Activated T-cell treated with anti-CD3 and anti-CD28 coated beads for 24 hours (primary cell): ENCODE data around the gene CRYAB.
"Not testable (repeated sequence)": the region's sequence is repeated elsewhere in the genome, so short reads cannot be mapped to it uniquely, and the experiment has no call there.

Source experiments
- DNase-seq: peaks from one replicate; pipeline ENCODE4 v3.0.0-alpha.2; 2020; ENCODE audit warnings: low read depth

The CRYAB gene

DNA sequence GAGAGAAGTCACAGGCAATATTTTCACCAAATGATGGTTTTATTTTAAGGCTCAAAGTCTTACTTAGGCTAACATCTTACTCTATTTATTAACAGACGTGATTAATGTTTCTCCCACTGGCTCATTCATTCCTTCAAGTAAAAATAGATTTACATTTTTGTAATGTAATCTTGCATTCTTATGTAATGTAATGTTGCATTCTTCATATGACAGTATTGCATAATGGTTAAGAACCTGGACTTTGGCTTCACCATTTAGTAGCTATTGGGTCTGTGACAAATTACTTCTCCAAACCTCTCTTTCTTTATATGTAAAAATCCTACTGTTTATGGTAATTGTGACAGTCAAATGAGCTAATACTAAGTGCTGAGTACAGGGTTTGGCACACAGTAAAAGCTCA lies 22.3 kb upstream of the CRYAB start:
- DNase-seq: no peak

DNA sequence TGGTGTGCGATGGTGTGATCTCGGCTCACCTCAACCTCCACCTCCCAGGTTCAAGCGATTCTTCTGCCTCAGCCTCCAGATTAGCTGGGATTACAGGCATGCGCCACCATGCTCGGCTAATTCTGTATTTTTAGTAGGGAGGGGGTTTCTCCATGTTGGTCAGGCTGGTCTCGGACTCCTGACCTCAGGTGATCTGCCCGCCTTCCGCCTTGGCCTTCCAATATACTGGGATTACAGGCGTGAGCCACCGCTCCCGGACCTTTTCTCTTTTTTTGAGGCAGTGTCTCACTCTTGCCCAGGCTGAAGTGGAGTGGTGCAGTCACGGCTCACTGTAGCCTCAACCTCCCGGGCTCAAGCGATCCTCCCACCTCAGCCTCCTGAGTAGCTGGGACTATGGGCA lies 21.6 kb upstream of the CRYAB start:
- not testable (repeated sequence) for DNase-seq

DNA sequence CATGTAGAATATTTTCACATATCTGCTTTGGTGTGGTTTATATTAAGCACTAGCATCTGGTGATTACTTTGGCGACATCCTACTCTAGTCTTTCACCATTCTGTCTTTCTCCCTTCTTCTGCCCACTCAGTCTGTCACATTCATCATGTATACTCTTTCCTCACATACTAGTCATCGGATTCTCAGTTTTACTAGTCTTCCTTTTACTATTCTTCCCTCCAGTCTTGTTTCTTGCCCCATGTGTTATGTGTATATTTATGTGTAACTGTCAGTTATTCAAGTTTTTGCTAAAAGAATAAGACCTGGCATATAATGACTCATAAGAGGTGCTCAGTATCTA lies 21.0 kb upstream of the CRYAB start:
- no peak for DNase-seq

DNA sequence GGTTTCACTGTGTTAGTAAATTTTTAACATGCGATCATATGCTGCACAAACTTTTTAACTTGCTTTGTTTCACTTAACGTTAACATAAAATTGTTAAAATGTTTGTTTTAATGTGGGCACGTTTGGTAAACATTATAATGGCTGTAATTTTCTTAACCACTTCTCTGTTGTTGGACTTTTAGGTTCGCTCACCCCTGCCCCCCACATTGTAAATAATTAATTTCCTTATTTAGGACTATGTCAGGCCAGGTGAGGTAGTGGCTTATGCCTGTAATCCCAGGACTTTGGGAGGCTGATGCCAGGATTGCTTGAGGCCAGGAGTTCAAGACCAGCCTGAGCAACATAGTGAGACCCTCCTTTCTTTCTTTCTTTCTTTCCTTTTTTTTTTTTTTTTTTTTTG lies 18.9 kb upstream of the CRYAB start:
- no peak for DNase-seq

DNA sequence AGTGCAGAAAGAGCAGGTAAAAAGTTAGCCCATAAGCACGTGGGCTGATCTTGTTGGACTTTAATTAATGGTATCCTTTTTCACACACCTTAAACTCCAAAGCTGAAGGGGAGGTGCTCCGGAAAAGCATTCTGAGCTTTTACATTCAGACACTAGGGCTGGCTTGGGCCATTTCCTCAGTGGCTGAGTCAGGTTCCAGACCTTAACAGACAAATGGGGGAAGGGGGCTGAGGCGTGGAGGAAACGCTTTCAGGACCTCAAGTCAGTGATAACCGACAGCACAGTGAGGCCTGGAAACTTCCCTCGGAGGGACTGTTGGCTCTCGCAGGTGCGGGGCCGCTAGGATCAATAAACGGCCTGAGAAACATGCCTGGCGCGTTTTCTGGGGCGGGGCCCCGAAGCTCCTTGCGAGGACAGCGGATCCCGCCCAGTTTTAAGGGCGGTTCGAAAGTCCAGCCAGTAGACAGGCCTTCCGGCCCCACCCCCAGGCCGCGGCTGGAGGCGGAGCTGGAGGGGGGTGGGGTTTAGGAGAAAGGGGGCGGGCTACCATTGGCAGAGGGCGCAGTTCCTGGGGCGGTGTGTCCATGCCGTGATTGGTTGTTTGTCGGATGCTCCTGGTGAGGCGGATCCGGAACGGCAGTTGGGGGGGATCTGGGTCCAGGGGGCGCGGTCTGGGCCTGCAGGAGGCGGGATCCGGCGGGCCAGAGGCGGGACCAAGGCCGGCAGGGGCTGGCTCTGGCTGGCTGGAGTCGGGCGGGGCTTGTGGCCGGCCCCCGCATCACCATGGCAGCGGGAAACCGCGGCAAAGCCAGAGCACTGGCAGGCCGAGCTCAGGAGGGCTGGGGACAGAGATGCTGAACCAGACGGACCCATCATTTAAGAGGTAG lies 15.2 kb upstream of the CRYAB start:
- DNase-seq: peak; percentile 94

DNA sequence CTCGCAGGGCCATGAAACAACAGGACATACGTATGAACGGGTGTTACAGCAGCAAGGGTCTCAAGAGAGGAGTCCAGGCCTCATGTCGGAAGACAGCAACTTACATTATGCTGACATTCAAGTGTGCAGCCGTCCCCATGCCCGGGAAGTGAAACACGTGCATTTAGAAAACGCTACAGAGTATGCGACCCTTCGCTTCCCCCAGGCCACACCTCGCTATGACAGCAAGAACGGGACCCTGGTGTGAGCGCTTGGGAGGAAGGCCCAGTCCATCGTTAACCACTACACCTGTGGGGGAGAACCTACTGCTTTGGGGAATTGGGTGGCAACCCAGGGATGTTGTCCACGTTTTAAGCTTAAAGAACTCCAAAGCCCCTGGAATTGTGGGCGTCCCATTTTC lies 14.4 kb upstream of the CRYAB start:
- no peak for DNase-seq

DNA sequence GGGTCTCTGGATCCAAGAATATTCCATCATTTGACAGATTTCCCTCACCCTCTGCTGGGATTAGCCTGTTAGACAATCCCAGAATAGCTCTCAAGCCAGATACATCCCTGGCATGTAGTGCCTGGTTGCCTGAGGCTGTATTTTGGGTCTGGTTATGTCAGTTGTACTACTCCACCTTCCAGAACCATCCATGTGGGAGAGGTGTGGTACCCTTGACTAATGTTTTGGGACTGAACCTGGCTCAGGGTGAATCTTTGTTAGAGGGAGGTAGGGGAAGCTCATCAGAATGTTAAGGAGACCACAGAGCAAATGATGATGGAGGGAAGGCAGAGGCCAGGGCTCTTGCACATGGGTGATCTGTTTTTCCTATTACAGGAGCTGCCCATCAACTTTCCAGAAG lies 12.4 kb upstream of the CRYAB start:
- DNase-seq: no peak

DNA sequence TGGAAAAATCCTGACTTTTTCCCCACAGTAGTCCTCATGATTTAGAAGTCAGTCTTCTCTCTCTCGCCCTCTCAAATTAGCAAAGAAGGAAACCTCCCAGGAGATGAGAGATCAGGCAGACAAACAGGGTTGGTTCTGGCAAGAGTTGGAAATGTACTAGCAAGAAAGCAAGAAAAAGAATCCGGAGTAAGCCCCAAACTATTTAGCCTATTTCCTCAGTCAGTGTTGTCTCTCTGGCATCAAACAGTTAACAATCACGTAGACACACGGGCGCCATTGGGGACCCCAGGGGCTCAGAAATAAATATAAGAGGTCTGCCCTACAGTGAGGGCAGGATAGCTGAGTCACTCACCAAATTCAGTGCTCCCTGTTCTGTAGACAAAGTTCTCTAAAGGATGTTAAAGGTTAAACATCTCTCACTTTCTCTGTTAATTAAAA lies 11.8 kb upstream of the CRYAB start:
- DNase-seq: no peak

DNA sequence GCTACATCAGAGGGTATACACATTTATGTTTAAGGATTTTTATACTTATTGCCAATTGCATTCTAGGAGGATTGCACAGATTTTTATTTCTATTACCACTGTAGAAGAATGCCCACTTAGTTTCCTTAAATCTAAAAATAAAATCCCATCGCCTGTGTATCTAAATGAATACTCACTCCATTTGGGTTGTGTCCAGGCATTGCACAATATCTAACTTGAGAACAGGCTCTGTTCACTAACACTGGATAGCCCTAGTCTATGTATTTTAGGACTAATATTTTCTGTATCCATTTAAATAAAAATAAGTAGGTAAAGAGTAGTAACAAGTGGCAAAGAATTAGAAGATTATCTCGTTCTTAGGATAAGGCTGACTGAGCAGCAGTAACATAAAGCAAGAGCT lies 11.2 kb upstream of the CRYAB start:
- DNase-seq: no peak

DNA sequence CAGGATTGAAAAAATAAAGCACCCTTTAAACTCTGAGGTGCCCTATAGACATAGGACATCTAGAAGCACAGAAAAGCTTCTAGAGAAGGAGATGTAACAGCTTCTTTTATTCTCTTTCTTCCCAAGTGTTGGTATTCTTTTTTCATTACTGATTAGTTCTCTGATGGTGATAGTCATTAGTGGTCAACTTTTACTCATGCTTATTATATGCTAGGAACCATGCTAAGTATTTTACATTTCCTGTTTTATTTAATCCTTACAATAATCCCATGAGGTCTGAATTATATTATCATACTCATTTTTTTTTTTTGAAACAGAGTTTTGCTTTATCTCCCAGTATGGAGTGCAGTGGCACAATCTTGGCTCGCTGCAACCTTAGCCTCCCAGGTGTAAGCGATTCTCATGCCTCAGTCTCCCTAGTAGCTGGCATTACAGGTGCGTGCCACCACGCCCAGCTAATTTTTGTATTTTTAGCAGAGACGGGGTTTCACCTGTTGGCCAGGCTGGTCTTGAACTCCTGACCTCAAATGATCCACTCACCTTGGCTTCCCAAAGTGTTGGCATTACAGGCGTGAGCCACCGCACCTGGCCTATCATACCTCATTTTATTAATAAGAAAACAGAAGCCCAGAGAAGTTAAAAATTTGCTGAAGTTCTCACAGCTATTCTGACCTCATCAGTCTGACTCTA lies 10.1 kb upstream of the CRYAB start:
- DNase-seq: no peak

DNA sequence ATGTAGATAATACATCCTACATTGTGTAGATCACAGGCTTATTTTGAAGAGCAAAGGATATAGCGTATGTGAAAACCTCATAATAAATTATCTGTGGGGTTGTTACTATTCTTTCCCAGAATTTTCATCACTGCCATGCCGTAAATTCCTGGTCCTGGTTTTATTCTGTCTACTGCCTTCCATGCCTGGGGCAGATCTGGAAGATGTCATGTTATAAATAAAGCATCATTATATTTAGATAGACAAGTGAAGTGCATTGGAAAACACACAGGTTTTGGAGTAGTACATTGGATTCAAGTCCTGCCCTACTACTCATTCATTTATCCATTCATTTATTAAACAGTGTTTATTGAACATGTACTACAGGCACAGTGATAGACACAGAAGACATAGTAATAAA lies 9.3 kb upstream of the CRYAB start:
- no peak for DNase-seq

DNA sequence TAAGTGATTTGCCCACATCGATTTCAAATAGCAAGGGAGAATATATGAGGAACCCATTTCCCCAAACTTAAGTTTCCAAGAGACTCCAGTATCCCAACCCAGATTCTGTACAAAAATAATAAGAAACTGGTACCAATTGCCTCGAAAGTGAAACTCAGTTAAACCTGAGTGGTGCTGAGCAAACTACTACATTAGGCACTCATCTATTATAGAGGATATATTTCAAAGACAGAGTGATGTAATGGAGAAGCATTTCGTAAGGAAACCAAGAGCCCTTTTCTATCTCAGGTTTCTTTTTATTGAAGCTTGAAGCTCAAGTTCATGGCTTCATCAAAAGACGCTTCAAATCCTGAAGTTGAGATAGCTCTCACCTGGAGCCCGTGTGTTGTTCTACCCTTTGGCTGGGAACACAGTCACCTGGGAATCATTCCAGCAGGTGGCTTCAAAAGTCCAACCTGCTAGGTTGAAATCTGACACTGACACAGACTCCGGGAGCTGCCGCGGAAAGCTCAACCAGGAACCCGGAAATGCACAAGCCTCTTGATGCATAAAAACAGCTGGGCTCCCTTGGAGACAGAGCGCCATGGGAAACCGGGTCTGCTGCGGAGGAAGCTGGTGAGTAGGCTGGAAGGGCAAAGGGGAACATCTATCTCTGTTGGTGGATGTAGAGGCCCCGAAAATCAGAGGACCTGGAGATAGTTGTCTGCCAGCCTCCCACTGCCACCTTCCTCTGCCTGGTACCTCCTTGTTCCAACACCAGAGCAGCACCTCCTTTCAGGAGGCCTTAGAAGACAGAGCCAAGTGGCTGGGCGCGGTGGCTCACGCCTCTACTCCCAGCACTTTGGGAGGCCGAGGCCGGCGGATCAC lies 7.1 kb upstream of the CRYAB start, which contains the start of gene C11orf52:
Gene C11orf52, plus strand, starts transcription at position 524 of the 867 bp plus-strand sequence. Its CDS starts 60 bp downstream, at position 584.
- DNase-seq: no peak

DNA sequence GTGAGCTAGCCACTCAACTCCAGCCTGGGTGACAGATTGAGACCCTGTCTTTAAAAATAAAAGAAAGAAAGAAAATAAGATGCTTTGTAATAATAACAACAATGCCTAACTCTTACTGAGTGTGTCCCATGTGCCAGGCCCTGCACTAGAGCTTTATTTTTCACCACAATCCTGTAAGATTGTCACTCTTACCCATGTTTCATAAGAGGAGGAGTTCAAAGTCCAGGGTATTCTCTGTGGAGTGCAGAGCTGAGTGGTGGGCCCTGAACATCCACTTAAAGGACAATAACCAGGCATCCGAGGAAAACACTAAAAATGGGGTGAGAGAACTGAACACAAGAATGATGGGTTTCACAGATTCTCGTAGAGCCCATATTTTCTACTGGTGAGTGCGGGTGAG lies 6.2 kb upstream of the CRYAB start:
- no peak for DNase-seq

DNA sequence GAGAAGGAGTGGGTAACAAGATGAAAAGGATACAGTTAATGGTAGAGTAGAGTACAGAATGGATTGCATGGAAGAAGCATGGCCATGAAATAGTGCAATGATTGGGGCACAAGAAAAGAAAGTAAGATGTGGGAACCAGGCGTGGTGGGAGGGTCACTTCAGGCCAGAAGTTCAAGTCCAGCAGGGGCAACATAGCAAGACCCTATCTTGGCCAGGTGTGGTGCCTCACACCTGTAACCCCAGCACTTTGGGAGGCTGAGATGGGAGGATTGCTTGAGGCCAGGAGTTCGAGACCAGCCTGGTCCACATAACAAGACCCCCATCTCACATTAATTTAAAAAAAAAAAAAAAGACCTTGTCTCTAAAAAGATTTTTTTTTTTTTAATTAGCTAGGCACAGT lies 5.7 kb upstream of the CRYAB start:
- DNase-seq: no peak

DNA sequence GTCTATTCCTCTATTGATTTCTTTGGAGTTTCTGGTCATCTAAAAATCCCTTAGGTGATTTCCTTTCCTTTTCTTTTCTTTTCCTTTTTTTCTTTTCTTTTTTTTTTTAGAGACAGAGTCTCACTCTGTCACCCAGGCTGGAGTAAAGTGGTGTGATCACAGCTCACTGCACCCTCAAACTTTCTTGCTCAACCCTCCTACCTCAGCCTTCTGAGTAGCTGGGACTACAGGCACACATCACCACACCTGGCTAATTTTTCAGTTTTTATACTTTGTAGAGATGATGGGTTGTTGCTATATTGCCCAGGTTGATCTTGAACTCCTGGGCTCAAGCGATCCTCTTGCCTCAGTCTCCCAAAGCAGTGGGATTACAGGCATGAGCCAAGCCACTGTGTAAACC lies 5.2 kb upstream of the CRYAB start:
- DNase-seq: no peak

DNA sequence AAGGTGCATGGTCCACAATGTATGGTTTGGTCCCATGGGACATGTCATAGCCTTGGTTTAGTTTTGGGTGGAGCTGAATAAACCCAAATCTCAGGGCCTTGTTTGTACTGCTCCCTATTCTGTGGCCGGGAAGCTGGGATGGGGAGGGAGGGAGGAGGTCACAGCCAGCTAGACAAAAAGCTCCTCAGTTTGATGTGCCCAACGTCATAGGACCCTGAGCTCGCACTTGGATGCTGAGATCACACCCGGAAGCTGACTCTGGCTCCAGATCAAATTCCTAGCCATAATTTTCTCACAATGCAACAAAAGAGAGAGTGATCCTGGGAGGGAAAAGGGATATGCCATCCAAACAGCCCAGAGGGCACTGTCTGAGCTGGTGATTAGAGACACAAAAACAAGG lies 2.4 kb upstream of the CRYAB start:
- DNase-seq: no peak

DNA sequence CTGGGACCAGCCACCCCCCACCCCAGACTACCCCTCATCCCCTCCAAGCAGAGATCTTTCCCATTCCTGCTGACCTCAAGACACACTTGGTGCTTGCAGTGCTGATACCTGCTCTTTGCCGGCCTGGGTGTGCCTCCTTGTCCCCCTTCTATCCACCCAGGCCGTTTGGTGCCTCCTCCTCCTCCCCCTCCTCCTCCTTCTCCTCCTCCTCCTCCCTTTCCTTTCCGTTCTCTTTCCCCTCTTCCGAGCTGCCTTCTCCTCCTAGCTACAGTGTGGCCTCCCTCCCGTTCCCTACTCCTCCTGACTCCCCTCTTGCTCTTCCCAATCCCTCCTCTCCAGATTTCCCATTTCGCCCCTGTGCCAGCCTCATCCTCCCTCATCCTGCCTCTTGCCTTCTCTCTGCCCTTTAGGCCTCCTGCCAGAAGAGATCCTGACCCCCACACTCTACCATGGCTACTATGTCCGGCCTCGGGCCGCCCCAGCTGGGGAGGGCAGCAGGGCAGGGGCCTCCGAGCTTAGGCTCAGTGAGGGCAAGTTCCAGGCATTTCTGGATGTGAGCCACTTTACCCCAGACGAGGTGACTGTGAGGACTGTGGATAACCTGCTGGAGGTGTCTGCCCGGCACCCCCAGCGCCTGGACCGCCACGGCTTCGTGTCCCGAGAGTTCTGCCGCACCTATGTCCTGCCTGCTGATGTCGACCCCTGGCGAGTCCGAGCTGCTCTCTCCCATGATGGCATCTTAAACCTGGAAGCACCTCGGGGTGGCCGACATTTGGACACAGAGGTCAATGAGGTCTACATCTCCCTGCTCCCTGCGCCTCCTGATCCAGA lies 1.7 kb upstream of the CRYAB start:
- no peak for DNase-seq

DNA sequence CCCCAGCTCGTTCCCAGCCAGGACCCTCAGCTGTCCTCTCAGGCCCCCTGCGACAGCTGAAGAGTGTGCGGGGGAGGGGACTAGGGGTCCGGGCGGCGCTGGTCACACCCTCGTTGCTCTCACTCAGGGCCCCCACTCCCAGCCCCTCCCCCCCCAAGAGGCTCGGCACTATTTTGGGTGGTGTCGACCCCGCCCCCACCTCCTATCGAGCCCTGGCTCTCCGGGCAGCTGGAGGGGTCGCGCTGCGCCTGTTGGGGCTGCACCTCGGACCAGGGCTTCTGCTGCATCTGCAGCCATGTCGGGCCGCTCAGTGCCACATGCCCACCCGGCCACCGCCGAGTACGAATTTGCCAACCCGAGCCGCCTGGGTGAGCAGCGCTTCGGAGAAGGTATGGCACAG lies 965 bp upstream of the CRYAB start, which contains the start of gene HSPB2:
Gene HSPB2, plus strand, starts transcription at position 200 of the 400 bp plus-strand sequence. Its CDS starts 96 bp downstream, at position 296.
- no peak for DNase-seq

DNA sequence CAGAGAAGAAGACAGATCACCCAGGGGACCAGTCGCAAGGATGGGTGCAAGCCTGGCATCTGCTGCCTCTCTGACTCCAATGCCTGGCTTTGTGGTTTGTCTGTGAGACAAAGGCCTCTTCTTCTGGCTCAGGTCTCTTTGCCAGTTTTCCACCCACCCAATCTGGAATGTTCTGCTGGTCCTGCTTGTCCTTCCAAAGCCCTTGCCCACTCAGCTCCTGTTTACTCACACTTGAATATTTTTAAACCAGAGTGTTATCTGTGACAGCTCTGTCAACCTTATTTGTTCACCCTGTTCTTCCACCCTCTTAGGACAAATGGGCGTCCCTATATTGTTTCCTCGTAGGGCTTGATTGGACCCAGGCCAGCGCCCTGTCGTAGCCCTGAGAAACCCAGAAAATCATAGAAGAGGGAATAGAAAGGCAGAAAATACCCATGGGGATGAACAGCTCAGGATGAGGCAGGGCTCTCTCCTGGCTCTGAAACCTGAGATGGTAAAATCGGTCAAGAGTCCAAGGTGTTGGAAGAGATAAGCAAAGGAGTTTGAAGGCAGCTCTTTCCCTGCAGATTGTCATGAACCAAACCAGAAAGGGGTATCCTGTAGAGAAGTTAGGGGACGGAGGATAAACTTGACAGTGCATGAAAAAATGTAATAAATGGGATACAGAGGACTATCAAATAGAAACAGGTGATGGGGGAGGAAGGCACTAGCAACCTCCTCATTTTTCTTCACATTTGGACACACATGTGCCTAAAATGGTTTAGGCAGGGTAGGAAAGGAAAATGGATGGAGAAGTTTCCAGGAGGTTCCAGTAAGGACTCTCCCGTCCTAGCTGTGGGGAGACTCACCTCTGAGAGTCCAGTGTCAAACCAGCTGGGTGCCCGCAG lies 651 bp downstream of the CRYAB start:
- DNase-seq: no peak

DNA sequence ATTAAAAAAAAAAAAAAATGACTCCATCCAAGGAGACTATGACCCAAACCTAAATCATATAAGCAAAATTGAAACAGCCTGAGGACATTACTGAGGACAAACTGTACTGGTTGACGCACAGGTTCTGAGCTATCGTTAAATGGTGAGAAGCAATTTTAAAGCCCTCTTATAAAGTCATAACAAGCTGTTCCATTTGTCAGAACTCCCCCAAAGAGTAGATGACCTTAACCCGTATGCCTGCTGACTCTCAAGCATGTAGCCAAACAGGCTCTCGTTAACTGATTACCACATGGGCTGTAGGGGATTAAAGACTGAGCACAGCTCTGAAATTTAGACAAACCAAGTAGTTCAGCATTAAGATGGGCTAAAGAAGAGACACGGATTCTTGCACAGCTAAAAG lies 2.2 kb downstream of the CRYAB start:
- no peak for DNase-seq
